UCSD-AML1 (cell line): ENCODE measurements around the gene SH3PXD2A.
A peak's percentile ranks its signal among the peaks of the same experiment; 100 is the strongest.

Experiments used
- DNase-seq: peaks from one replicate; lab custom pipeline; 2025; ENCODE audit not compliant: unreplicated experiment; lab: John Stamatoyannopoulos, UW

The SH3PXD2A gene

DNA sequence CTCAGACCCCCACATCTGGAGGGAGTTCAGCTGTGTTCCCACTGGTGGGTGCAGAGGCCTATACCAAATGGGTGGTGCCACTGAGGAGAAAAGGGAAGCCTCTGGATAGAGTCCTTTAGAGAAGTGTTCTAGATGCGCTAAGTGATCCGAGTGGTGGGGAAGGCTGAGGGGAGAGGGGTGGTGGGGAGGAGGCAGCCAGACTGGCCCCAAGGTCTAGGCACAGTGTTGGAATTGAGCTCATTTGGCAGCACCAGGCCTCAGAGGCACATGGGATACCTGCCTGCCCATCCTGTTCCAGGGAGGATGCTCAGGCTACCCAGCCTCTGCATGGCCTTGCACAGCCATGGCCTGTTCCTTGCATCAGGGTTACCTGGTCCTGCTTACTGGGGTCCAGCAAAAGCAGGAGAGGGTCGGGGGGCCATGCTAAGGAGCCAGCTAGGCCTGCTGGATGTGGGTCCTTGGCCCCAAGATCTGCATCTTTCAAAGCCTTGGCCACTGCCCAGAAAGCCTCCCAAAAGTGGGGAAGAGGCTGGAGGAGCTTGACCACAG is 262.3 kb downstream of the SH3PXD2A start:
- no peak for DNase-seq

DNA sequence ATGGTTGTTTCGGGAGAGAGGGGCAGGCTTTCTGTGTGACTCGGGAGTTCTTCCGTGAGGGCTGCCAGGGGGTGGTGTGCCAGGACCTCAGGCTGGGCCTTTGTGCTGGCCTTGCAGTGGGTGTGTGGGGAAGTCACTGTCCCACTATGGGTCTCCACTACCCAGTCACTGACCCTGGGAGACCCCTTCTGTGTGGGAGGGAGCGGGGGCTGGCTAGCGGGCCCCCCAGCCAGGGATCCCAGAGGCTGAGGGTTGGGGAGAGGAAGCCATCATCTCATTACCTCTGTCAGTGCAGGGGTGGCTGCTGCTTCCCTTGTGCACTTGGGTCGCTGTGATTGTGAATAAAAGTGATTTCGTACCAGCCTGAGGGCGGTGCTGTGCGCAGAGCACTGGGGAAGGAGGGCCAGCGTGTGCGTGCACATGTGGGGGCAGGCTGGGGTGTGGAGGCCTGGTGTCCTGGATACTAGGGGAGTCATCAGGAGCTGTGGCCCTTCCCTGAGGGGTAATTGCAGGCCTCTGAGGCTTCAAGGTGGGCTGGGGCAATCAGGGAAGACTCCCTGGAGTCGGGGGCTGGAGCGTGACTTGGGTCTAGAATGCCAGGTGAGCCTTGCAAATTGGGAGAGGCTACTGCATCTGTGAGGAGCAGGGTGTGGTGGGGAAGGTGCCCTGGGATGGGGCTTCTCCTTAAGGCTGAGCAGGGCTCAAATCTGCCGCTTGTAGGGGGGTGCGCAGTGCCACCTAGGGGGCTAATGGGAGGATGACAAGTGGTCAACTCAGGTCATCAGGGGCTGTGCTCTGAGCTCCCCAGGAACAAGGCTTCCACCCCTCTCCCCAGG is 263.0 kb downstream of the SH3PXD2A start:
- peak; percentile 46 for DNase-seq

DNA sequence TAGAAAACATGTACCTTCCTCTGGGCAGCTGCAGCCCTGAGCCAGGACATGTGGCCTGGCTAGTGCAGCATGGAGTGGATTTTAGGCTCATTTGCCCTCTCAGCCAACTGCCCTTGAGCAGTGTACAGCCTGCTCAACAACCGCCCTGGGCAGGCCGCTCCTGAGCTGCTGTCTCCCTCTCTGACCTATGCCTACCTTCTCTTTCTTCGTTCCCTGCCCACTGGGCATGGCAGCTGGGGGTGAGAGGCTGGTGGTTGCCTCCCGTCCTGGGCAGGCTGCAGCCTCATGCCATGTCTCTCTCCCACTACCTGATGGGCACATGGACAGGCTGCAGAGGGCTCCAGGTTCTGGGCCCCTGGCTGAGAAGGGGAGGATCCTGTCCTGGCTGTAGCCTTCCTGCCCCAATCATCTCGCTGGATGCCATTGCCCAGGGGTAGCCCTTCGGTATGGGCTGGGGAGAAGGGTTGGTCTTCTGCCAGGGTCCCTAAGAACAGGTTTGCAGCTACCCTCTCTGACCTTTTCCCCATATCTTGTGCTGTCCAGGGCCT is 264.6 kb downstream of the SH3PXD2A start:
- no peak for DNase-seq

DNA sequence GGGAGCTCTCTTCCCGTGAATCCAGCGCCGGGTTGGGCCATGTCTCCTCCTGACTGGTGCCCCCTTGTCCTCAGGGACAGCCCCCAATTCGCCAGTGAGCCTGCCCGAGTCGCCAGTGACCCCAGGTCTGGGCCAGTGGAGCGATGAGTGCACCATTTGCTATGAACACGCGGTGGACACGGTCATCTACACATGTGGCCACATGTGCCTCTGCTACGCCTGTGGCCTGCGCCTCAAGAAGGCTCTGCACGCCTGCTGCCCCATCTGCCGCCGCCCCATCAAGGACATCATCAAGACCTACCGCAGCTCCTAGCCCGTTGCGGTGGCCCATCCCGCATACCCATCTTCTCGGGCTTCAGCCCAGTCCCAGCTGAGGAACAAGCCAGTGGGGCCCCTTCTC is 265.3 kb downstream of the SH3PXD2A start:
- no peak for DNase-seq

DNA sequence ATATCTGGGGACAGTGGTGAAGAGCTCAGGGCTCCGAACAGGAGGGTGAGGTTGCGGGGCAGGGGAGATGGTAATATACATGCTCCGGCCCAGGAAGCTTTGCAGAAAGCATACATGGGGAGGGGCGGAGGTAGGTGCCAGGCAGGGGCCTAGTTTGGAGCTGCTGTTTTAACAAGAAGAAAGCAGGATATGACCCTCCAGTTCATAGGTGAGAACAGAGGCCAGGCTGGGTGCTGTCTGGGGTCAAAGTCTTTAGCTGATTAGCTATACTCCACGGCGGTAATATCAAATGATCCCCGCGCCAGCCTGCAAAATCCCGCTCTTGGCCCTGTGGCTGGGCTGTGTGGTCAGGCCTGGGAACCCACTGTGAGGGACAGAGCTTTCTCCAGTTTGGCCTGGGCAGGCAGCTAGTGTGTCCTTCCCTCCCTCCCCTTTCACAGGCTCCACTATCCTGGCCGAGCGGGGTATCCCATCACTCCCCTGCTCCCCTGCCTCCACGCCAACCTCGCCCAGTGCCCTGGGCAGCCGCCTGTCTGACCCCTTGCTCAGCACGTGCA is 266.2 kb downstream of the SH3PXD2A start:
- DNase-seq: no peak

DNA sequence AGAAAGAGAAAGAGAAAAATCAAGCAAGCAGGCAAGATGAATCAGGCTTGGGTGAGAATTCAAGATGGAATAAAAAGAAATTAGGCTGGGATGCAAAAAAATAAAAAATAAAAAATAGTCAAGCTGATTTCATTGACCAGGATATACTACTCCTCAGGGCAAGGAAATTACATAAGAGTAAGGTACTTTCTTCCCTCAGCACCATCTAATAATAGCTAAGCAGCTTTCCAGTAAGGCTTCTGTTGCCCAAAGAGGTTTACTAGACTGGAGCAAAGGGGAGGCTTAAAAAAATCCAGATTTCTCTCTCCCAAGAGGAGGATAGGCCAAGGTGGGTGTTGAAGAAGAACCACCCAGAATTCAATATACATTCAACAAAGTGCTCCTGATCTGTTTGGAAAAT is 268.3 kb downstream of the SH3PXD2A start:
- DNase-seq: no peak

DNA sequence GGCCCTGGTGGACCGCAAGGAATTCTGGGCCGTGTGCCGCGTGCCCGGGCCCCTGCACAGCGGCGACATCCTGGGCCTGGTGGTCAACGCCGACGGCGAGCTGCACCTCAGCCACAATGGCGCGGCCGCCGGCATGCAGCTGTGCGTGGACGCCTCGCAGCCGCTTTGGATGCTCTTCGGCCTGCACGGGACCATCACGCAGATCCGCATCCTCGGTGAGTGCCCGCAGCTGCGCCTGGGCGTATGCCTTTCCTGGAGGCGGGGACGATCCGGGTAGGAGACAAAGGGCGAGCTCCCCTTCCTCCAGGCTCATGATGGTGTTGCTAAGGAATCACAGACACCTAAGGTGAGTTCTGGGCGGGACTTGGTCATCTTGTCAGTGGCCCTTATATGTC is 270.4 kb downstream of the SH3PXD2A start:
- no peak for DNase-seq

DNA sequence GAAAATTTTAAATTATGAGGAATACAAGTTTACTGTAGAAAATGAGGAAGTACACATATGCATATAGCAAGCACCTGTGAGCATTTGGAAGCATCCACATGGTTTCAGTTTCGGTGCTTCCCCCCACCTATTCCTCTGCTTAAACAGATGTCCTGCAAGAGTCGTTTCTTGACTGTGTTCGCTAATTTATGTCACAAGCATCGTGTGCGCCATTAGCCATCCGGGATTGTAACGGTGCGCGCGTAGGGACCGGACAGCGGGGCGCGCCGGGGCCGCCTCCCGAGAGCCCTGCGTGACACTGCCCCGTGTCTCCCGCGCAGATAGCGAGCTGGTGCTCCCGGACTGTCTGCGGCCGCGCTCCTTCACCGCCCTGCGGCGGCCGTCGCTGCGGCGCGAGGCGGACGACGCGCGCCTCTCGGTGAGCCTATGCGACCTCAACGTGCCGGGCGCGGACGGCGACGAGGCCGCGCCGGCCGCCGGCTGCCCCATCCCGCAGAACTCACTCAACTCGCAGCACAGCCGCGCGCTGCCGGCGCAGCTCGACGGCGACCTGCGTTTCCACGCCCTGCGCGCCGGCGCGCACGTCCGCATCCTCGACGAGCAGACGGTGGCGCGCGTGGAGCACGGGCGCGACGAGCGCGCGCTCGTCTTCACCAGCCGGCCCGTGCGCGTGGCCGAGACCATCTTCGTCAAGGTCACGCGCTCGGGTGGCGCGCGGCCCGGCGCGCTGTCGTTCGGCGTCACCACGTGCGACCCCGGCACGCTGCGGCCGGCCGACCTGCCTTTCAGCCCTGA is 271.0 kb downstream of the SH3PXD2A start:
- no peak for DNase-seq

DNA sequence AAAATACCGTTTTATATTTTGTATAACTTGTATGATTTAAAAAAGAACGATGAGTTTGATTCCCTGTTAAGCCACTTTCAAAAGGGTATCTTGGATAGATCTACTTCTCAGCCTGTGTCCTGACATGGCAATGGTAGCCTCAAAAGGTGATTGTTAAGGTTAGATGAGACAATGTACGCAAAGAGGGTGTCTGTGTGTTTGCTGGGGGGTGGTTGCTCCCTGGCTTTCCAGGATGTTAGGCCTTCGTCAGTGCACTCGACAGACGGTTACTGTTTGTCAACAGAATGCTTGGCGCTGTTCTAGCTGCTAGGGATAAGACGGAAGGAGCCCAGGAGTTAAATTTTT is 271.5 kb downstream of the SH3PXD2A start:
- no peak for DNase-seq

DNA sequence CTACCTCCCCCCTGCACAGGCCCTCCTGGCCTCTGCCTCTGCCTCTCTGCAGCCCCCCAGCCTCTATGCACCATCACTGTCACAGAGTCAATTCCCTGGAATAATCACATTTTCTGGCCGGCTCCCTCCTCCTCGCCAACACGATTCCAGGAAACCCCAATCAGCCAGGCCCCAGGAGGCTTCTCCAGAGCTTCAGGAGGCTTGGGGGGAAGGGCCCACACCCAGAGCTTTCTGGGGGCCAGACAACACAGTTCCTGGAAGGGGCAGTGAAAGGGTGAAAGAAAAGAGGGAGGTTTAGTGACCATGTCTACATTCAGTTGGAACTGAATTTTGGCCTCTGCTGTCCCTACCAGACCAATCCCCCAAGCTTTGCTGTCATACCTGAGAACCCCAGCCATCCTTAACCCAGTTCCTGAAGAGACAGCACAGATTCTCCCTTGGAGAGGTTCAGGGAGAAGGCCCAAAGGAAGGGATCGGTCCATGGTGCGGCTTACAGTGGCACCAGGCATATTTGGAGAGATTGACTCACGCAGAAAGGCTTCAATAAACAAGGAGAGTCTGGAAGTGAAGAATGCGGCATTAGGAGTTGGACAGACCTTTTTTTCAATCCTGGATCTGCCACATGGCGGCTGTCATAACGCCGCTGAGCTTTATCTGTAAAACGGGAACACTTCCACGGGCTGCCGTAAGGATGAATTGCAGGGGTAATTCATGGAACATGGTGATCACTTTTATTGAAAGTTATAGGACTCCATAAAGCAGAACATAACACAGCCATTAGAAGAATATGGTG is 272.8 kb downstream of the SH3PXD2A start:
- no peak for DNase-seq

DNA sequence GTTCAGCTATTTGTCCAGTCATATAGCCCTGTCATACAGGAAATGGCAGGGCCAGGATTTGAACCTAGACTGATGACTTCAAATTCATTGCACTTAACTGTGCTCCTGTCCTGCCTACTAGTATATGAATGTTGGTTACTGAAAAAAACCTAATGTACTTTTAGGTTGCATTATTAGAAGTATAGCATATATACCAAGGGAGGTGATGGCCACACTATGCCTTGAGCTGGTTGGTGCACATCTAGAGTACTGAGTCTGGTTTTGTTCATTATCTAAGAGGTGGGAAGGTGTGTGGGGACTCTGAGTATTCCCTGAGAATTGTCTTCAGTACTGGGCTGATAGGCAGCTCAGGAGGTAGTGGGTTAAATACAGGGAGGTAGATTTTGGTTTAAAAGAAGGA is 273.9 kb downstream of the SH3PXD2A start:
- DNase-seq: no peak

DNA sequence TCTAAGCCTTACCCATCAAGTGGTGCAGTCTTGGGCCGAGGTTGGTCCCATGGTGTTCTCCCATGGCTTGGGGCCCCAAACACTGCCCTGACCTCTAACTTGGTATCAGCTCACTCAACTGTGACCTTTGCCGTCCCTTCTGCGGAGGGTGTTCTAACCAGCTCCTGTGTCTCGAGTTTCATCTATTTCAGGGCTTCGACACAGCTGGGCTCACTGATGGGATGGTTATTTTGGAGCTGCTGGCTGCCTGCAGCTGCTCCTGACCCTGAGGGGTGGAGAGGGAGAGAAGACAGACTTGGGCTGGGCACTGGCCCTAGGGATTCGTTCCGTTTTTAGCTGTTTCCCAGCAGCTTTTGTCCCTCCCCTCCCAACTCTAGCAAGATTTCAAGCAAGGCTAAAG is 274.9 kb downstream of the SH3PXD2A start:
- no peak for DNase-seq

DNA sequence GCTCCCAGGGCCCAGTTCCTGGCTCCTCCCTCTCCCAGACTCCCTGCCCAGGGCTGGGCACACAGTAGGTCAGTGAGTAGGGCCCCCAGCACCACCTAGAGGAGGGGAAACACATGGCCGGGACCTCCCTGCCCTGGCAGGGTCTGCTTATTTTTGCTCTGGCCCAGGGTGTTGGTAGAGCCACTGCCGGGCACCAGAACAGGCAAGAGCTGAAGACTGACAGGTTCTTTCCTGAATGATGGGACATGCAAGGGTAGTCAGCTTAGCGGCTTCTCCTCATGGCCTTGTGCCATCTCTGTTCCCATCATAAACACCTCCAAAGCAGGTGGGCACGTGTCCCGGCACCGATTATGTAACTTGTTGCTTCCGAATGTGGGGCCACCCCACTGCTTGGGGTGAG is 275.4 kb downstream of the SH3PXD2A start:
- DNase-seq: no peak

DNA sequence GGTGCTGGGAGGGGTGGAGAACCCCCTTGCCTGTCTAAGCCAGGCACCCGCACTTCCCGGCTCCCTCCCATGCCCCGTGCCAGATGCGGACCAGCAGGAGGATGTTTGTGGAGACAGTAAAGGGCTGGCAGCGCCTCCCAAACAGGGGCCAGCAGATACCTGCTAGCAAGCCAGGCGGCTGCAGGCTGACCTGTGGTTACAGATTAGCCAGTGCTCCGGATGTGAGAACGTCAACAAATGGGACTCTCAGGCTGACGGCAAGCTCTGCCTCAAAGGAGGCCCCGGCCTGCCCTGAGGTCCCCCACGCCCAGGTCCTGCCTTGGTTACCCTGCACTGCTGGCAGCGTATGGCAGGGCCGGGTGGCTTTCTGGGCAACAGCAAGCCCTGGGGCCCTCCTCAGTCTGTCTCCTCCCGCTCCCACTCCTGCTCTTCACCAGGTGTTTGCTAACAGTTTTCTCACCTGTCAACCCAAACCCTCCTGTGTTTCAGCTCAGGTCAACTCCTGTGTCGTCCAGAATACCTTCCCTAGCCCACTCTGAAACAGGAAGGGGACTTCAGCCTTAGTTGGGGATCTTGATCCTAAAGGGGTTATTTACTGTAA is 276.5 kb downstream of the SH3PXD2A start:
- DNase-seq: no peak

DNA sequence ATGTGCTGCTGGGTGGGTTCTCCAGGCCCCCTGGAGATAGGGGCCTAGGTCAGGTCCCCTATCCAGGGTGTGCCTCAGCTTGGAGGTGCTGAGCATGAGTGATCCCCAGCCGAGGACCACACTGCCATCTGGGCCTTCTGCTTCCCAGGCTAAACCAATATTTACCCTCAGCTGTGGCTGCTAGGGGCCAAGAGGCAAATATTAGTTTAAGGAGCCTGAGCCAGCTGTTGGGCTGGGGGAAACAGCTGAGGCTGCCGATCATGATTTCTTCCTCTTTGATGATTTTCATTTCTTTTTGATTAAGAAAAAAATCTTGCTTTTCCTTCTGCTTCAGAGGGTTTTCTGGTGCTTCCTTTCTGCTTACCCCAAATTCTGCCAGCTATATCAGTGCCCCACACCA is 278.5 kb downstream of the SH3PXD2A start:
- DNase-seq: no peak

DNA sequence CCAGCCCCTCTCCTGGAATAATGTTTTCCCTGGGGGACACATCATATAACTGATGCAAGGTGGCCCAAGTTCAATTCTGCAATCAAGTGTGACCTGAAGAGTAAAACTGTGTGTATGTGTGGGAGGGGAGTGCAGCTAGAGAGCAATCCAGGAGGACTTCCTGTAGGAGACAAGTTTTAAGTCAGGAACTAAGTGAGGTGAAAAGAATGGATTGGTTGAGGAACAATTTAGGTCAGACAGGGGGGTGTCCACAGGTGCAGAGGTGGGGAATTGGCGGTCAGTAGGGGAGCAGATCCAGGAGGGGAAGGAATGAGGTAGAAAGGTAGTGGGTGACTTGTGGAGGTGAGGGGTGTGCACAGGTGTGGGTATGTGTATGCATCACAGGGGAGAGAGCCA is 279.3 kb downstream of the SH3PXD2A start:
- DNase-seq: no peak

DNA sequence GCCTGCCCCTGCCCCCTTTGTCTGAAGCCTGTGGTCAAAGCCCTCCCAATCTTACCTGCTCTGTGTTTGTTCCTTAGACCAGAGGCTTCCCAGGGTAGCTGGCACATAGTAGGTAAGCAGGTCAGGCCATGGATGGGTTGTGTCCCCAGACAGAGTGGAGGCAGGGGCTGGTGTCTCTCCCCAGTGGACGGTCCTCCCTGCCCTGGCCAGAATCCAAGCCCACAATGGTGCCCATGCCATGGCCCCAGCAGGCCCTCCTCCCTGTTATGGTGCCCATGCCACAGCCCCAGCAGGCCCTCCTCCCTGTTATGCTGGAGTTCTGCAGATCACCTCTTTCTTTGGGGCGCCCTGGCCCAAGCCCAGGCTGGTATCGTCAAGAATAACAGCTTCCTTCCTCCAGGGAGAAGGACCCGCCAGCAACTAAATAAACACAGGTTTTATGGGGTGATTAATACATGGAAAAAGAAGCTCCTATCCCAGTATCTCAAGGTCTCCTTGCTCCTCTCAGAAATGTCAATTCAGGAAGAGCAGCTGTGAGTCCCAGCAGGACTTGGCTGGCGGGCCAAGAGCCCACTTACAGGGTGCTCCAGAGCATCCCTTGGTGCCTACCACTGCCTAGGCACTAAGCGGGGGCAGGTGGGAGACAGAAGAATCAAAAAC is 279.8 kb downstream of the SH3PXD2A start:
- no peak for DNase-seq

DNA sequence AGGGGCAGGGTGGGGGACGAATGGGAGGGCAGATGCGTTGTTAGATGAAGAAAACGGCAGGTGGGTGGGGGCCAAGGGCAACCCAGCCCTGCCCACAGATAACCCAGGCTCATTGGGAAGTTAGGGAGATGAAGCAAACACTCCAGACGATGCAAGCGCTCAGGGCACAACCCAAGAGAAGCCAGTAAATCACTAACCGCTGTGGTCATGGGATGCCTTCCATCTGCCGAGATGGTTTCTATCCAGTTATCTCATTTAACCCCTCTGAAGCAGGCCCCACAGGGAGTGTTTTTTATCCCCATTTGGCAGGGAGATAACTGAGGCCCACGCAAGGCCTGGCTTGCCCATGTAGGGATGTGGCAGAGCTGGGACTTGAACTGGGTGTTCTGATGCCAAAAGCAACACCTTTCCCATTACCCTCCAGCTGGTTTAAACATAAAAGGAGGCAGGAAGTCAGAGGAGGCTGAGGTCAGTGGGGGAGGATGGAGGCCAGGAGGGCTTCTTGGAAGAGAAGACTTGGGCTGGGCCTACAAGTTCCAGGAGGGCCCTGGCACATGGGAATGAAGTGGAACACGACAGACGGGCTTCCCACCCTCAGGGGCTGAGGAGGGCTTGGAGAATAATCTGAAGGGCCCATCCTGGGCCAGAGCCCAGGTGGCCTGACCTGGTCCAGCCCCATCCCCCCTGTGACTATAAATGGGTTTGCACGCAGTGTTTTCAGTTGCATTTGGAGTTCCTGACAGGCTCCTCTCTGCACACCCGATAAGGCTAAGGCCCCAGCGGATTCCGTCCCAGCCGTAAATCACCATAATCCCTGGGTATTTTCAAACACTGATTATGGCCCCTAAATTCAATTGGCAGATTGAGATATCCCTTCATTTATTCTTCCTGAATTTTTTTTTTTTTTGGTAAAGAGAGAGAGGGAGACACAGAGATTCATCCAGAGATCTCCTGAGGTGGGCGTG is 281.0 kb downstream of the SH3PXD2A start:
- no peak for DNase-seq

DNA sequence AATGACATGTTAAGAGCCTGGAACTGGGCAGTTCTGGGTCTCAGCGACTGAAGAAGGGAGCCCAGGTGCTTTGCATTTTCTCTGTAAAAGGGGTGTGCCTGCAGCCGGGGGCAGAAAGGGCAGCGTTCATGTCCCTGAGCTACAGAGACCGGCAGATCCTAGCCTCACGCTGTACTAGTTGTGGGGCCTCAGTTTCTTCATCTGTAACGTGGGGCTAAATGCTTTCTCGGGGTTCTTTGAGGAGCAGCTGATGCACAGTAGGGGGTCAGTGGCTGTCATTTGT is 282.2 kb downstream of the SH3PXD2A start:
- no peak for DNase-seq
